Nephron progenitor cell (in vitro differentiated cells): Measurements from ENCODE around the gene KLHL35.

Experiments used
- DNase-seq: peaks from one replicate; pipeline ENCODE4 v3.0.0; 2021
- H3K27ac Mint-ChIP-seq: 2 replicates; pipeline ENCODE4 v1.8.0; 2021; ENCODE audit warnings: mild to moderate bottlenecking, moderate library complexity, mixed read lengths
- H3K27me3 Mint-ChIP-seq: 2 replicates; pipeline ENCODE4 v1.8.0; 2021; ENCODE audit warnings: mild to moderate bottlenecking, low read depth, mixed read lengths; ENCODE audit not compliant: poor library complexity
- H3K36me3 Mint-ChIP-seq: 2 replicates; pipeline ENCODE4 v1.8.0; 2021; ENCODE audit warnings: low read depth, mixed read lengths
- H3K4me1 Mint-ChIP-seq: 2 replicates; pipeline ENCODE4 v1.8.0; 2021; ENCODE audit warnings: mixed read lengths
- H3K4me3 Mint-ChIP-seq: 2 replicates; pipeline ENCODE4 v1.8.0; 2021; ENCODE audit warnings: mild to moderate bottlenecking, moderate library complexity, mixed read lengths
- H3K9me3 Mint-ChIP-seq: 2 replicates; pipeline ENCODE4 v1.8.0; 2021; ENCODE audit warnings: mild to moderate bottlenecking, moderate library complexity, mixed read lengths
- TF ChIP-seq, protein P1 (sequence below): fragments of 200-600 bp; sonication (generic); IDR thresholded peaks from 2 replicates; pipeline ENCODE4 v1.5.0; 2021; ENCODE audit warnings: antibody characterized with exemption

Gene KLHL35

DNA sequence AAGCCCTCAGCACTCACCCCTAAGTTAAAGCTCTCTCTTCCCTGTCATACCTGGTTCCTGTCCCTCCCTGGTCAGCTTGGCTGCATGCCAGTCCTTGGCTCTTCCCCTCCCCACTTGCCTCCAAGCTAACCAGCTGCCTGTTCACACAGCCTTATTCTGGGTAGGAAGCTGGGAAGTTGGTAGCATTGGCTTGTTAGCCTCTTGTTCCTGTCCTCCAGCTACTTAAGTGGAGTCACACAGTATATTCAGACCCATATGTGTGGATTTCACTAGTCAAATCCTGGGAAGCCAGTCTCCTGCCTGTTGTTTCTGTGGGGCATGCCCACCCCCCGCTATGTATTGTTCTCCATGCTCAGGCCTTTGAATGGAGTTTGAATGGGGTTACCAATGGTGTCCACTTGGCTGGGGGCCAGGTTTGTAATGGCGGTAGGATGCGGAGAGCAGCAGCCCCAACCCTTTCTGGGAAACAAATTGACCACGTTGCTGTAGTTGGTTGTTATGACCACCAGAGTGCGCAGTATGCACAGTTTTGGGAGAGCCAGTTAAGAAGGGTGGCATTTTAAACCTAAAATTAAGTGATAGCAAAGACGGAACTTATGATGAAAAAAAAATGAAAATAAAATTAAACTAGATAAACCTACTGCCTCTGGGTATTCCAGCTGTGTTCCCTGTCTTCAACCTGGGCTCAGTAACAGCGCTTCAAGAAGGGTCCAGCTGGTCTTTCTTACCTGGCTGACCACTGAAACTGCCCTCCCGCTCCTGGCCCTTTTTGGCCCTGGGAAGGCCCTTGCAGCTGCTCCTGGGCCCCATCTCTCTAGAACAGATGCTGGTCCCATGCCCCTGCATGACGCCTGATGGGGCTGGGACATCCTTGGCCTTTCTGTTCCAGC, 44.4 kb downstream of the KLHL35 start:
- Mint-ChIP-seq H3K36me3 (no peaks in the 10 kb centered on the region), H3K4me3 (no peak overlapping the region), H3K27ac (no peak overlapping the region), H3K4me1 (peaks cover 5% of the 10 kb centered on the region), H3K9me3 (no peaks in the 10 kb centered on the region), H3K27me3 (peaks cover 47% of the 10 kb centered on the region)
- TF ChIP-seq, protein P1, sequence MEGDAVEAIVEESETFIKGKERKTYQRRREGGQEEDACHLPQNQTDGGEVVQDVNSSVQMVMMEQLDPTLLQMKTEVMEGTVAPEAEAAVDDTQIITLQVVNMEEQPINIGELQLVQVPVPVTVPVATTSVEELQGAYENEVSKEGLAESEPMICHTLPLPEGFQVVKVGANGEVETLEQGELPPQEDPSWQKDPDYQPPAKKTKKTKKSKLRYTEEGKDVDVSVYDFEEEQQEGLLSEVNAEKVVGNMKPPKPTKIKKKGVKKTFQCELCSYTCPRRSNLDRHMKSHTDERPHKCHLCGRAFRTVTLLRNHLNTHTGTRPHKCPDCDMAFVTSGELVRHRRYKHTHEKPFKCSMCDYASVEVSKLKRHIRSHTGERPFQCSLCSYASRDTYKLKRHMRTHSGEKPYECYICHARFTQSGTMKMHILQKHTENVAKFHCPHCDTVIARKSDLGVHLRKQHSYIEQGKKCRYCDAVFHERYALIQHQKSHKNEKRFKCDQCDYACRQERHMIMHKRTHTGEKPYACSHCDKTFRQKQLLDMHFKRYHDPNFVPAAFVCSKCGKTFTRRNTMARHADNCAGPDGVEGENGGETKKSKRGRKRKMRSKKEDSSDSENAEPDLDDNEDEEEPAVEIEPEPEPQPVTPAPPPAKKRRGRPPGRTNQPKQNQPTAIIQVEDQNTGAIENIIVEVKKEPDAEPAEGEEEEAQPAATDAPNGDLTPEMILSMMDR, result peak; percentile 75
- peak; percentile 60 for DNase-seq

DNA sequence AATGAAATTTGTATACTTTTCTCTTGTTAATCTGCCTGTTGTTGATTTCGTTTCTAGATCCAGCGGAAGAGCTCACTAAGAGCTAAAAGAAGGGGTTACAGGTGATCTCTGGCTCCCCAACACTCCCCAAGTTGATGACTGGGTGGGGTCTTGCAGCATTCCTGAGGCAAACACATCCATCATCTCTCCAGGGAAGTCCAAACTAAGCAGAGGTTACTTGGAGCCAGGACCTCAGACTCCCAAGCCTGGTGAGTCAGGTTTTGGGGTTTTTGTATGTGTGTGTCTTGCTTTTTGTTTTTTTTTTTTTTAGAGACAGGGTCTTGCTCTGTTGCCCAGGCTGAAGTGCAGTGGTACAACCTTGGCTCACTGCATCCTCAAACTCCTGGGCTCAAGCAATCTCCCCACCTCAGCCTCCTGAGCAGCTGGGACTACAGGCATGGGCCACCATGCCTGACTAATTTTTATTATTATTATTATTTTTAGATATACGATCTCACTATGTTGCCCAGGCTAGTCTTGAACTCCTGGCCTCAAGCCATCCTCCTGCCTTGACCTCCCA, 45.2 kb downstream of the KLHL35 start:
- Mint-ChIP-seq H3K36me3 (no peaks in the 10 kb centered on the region), H3K4me3 (no peak overlapping the region), H3K27me3 (peaks cover 43% of the 10 kb centered on the region), H3K27ac (no peak overlapping the region), H3K4me1 (peaks cover 12% of the 10 kb centered on the region), H3K9me3 (no peaks in the 10 kb centered on the region)
- no peak for DNase-seq
- TF ChIP-seq, protein P1, result no peak

DNA sequence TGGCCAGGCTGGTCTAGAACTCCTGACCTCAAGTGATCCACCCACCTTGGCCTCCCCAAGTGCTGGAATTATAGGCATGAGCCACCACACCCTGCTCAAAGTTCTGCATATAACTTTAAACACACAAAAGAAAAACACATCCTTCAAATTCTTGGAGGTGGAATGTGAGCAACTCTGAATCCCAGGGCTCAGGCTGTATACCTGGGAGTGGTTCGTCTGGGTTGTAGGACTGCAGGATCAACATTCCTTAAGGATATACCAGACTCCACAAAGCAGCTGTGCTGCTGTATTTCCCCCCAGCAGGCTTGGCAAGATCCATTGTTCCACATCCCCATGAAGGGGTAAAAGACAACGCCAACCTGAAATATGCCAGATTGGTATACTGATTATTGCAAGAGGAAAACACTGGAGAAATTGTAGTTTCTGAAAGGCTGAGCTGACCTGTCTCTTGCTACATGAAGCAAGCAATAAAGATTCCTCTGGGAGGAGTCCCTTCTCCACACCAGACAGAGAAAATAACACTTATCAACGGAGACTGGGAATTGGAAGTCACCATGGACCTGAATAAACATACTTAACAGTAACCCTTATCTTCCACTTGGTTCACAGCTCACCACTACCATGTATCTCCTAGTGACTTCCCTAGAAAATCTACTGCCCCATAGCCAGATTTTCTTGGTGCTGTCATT, 45.9 kb downstream of the KLHL35 start:
- Mint-ChIP-seq H3K4me3 (no peak overlapping the region), H3K27ac (no peak overlapping the region), H3K4me1 (peaks cover 12% of the 10 kb centered on the region), H3K36me3 (no peaks in the 10 kb centered on the region), H3K9me3 (no peaks in the 10 kb centered on the region), H3K27me3 (peaks cover 41% of the 10 kb centered on the region)
- TF ChIP-seq, protein P1, result no peak
- no peak for DNase-seq

DNA sequence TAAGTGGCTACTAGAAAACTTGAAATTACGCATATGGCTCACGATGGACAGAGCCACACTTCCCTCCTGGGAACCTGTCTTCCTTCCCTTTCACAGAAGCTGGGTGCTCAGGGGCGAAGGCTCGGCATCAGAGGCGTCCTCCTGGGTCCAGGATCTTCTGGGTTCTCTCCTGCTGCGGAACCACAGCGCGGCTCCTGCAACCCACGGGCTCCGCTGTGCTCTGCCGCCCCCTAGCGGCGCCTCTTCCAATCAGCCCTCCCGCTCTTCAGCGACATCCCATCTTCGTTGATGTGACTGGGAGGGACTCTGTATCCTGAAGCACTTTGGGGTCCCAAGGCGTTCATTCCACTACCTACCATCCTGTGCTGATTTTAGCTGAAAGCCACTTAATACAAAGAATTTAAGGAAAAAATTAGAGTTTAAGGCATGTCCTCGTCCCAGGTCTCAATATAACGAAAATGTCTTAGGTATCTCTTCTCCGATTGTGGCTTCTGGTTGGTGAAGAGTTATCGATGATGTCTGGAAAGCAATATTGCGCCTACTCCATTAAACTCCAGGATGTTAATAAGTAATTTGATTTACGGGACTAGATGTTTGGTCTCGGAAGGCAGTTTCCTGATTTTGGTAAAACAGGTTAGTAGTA, 48.4 kb downstream of the KLHL35 start:
- Mint-ChIP-seq H3K4me1 (peaks cover 12% of the 10 kb centered on the region), H3K36me3 (no peaks in the 10 kb centered on the region), H3K27ac (no peak overlapping the region), H3K27me3 (peaks cover 22% of the 10 kb centered on the region), H3K9me3 (no peaks in the 10 kb centered on the region), H3K4me3 (no peak overlapping the region)
- peak; percentile 85 for DNase-seq
- TF ChIP-seq, protein P1, result peak; percentile 97

DNA sequence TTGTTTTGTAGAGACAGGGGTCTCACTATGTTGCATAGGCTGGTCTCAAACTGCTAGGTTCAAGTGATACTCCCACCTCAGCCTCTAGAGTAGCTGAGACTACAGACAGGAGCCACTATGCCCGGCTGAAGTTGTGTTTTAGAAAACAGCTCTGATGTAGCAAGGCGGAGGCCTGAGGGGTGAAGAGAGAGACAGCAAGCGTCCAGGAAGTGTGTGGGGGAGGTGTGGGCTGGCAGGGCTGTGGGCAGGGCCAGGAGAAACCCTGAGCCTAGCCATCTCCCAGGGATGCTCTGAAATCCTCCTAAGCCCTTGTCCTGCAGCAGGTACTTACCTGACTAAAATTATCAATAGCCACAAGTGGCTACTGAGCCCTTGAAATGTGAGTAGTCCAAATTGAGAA, 49.8 kb downstream of the KLHL35 start:
- Mint-ChIP-seq H3K36me3 (no peaks in the 10 kb centered on the region), H3K4me3 (no peak overlapping the region), H3K27me3 (peaks cover 22% of the 10 kb centered on the region), H3K27ac (peak overlapping the region; percentile 42), H3K9me3 (no peaks in the 10 kb centered on the region), H3K4me1 (peaks cover 12% of the 10 kb centered on the region)
- TF ChIP-seq, protein P1, result no peak
- no peak for DNase-seq
